DND-41 (cell line): ENCODE results near the gene PTPRE.

Source experiments
- CTCF ChIP-seq: IDR thresholded peaks from 2 replicates; pipeline ENCODE4 v1.5.1; 2012; ENCODE audit warnings: borderline replicate concordance, low read length, moderate library complexity, mild to moderate bottlenecking; ENCODE audit not compliant: poor library complexity, severe bottlenecking; ENCODE audit errors: extremely low read depth
- EZH2 ChIP-seq: IDR thresholded peaks from 3 replicates; pipeline ENCODE4 v1.6.1; 2012; ENCODE audit warnings: borderline replicate concordance, low read depth, mild to moderate bottlenecking, moderate library complexity, low read length, inconsistent platforms; ENCODE audit not compliant: severe bottlenecking

- TF ChIP-seq EZH2 (no peak), CTCF (peak; percentile 44)
Measured at GRCh38 chr10:128116851-128117615, 210.1 kb downstream of the PTPRE start.
